T-helper 17 cell (primary cell): ENCODE measurements around the gene ABCB11. TPM values are rescaled to one million over a fixed set of nuclear protein-coding genes. Genes with fewer than 3 reads are reported as not detected.

Experiments
- ATAC-seq: fragments of 150-1000 bp; cut with Tn5 transposase; 2 replicates; pipeline ENCODE4 v1.10.0; 2021; ENCODE audit warnings: mild to moderate bottlenecking, moderate library complexity
- DNase-seq, 3 donors: peaks; one replicate each; pipeline versions ENCODE4 v3.0.0 to v3.0.0-alpha.2; 2020 to 2021
- H3K9me3 ChIP-seq: one replicate; pipeline ENCODE4 v1.7.0; 2013; ENCODE audit warnings: low read length, mild to moderate bottlenecking; ENCODE audit not compliant: control insufficient read depth, poor library complexity, severe bottlenecking
- H3K27ac Mint-ChIP-seq: one replicate; pipeline ENCODE4 v1.8.0; 2022; ENCODE audit warnings: mild to moderate bottlenecking, moderate library complexity, mixed read lengths
- H3K27me3 Mint-ChIP-seq: one replicate; pipeline ENCODE4 v1.8.0; 2022; ENCODE audit warnings: mixed read lengths
- H3K36me3 Mint-ChIP-seq: one replicate; pipeline ENCODE4 v1.8.0; 2022; ENCODE audit warnings: low read depth, mixed read lengths
- H3K4me1 Mint-ChIP-seq: one replicate; pipeline ENCODE4 v1.8.0; 2022; ENCODE audit warnings: mild to moderate bottlenecking, mixed read lengths
- H3K4me3 Mint-ChIP-seq: one replicate; pipeline ENCODE4 v1.8.0; 2022; ENCODE audit warnings: mild to moderate bottlenecking, moderate library complexity, mixed read lengths
- total RNA-seq, 4 donors: library from RNA in 2 of 4; stranded (reverse) in 2 of 4; gene quantifications; one replicate each; pipeline ENCODE4 v1.2.3 and lab custom pipeline; 2022 to 2026

The ABCB11 gene
- total RNA-seq, 2 donors from 2014 or later: not detected

DNA sequence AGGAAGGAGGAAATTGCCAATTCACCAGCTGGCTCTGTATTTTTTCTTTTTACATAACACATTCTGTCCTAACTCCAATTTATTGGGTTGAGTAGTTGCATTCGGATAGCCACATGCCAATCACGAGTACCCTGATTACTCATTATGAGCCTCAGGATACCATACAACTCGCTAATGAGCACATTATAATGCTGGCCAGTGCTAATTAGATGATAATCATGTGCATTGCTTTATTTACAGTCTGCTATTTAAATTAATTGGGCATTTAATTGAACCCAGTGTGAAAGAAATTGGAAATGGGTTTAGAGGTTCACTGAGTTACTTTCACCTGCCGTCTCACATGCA lies 114.8 kb downstream of the ABCB11 start:
- DNase-seq (no peak), ATAC-seq (no peak)
- Mint-ChIP-seq H3K4me3 (no peak overlapping the region), H3K36me3 (peaks cover 4% of the 10 kb centered on the region), H3K27me3 (peaks cover 21% of the 10 kb centered on the region), H3K4me1 (peaks cover 5% of the 10 kb centered on the region), H3K27ac (no peak overlapping the region)
- no peaks in the 10 kb centered on the region for H3K9me3 ChIP-seq

DNA sequence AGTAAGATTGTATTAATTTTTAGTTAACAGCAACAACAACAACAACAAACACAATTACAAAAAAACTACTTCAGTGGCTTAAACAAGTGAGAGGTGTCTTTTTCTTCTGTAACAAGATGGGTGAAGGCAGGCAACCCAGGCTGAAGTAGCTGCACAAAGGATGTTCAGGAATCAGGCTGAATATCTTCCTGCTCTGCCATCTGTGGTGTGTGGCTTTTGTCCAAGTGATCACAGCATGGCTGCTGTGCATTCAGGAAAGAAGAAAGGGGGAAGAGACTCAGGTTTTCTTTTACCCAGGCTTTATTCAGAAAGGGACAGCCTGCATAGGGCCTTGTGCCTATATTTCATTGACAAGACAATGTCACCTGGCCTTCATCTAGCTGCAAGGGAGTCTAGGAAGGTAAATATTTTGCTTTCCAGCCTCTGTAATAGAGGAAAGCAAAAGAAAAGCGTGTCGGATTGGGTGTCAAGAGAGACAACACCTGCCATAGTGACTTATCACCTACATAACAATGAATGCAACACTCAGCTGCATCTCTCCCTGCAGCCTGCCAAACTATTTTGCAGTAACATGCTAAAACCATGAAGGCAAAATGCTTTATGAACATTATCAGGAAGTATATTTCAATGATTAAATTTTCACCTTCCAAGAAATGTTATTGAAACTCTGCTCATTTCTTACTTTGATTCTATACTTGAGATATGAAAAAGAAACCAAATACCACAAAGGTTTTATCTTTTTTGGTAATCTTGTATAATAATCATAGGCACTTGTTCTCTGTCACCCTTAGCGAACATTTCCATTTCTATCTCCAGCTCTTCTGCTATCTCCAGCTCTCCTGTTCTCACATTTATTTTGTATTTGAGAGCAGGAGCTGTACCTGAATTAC lies 115.4 kb downstream of the ABCB11 start:
- ATAC-seq (no peak), DNase-seq (no peak)
- Mint-ChIP-seq H3K4me3 (no peak overlapping the region), H3K27ac (no peak overlapping the region), H3K36me3 (peaks cover 4% of the 10 kb centered on the region), H3K4me1 (peaks cover 5% of the 10 kb centered on the region), H3K27me3 (peaks cover 21% of the 10 kb centered on the region)
- H3K9me3 ChIP-seq: no peaks in the 10 kb centered on the region

DNA sequence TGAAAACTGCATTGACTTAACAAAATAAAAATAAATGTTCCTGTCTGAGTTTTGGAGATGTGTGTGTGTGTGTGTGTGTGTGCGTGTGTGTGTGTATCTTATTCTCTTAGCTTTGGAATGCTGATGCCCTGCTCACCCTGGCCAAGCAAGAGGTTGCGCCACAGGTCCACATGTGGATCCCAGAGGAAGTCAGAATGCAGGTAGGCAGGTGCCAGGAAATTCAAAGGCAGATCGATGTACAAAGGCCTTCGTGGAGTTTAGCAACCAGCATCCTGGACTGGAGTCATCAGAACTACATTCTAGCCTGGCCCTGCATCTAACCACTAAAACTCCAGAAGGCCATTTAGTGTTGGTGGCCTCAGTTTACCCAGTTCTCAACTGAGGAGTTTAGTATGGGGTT lies 117.6 kb downstream of the ABCB11 start:
- ATAC-seq: no peak
- peaks cover 4% of the 10 kb centered on the region for H3K36me3 Mint-ChIP-seq
- peaks cover 2% of the 10 kb centered on the region for H3K4me1 Mint-ChIP-seq
- peaks cover 29% of the 10 kb centered on the region for H3K27me3 Mint-ChIP-seq
- no peak overlapping the region for H3K4me3 Mint-ChIP-seq
- H3K27ac Mint-ChIP-seq: no peak overlapping the region
- H3K9me3 ChIP-seq: no peaks in the 10 kb centered on the region
- DNase-seq: no peak

DNA sequence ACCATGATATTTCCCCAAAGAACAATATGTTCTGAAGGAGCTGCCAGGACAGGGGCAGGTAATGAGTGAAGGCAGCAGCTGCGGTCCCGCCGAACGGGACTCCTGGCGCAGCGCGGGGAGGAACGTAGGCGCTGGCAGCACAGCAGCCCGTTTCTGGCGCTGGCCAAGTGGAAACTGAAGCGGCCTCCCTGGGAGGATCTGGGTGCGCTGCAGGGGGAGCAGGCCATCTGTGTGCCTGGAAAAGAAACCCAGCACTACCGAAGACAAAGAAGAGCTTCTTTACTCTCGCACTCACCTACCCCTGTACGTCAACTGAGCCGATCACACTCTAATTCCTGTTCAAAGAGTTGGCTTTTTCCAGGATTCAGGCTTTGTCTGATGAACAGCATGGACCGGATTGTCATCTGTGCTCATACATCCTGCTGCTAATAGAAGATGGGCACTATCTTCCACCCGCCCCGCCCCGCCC lies 118.2 kb downstream of the ABCB11 start:
- ATAC-seq: no peak
- Mint-ChIP-seq H3K27ac (peak overlapping the region; percentile 46), H3K4me3 (peak overlapping the region; percentile 31), H3K27me3 (peaks cover 29% of the 10 kb centered on the region), H3K4me1 (peaks cover 2% of the 10 kb centered on the region), H3K36me3 (peaks cover 4% of the 10 kb centered on the region)
- no peak for DNase-seq
- H3K9me3 ChIP-seq: no peaks in the 10 kb centered on the region

DNA sequence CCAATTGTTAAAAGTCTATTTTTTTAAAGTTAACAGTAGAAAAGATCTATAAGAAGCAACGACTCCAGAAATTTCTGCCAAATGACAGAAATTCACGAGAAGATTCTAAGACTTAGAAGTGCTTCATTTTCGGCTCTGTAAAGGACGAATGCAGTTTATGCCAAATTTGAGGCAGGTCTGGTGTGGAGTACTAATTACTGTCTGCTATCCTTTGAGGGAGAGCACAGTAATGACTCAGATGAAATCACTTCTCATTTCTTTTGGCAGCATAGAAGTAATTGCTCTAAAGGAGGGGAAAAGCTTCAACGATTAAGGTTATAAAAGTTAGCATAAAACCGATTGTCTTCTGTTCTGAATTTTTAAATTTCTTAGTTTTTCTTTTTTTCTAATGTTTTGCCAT lies 118.7 kb downstream of the ABCB11 start:
- H3K9me3 ChIP-seq: no peaks in the 10 kb centered on the region
- Mint-ChIP-seq H3K36me3 (peaks cover 4% of the 10 kb centered on the region), H3K4me3 (peak overlapping the region; percentile 31), H3K4me1 (peaks cover 2% of the 10 kb centered on the region), H3K27ac (peak overlapping the region; percentile 46), H3K27me3 (peaks cover 29% of the 10 kb centered on the region)
- ATAC-seq (no peak), DNase-seq (no peak)

DNA sequence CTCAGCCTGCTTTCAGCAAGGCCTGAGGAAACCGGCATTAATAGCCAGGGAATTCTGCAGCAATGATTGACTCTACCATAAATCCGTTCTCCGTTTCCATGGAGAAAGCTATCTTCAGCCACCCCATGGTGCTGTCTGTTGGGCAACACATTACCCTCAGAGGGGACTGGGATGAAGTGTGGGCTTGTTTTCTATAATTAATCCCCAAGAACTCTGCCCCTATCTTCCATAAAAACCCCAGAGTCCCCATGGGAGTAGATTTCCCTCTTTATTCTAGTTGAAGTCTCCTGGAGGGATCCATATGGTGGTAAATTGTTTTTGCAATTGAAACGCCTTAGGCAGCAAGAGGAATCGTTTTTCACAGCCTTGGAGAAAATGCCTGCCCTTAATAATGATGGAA lies 120.8 kb downstream of the ABCB11 start:
- no peak overlapping the region for H3K27ac Mint-ChIP-seq
- peaks cover 44% of the 10 kb centered on the region for H3K27me3 Mint-ChIP-seq
- no peak overlapping the region for H3K4me3 Mint-ChIP-seq
- DNase-seq (no peak), ATAC-seq (no peak)
- H3K36me3 Mint-ChIP-seq: peaks cover 4% of the 10 kb centered on the region
- H3K4me1 Mint-ChIP-seq: peaks cover 2% of the 10 kb centered on the region
- H3K9me3 ChIP-seq: no peaks in the 10 kb centered on the region

DNA sequence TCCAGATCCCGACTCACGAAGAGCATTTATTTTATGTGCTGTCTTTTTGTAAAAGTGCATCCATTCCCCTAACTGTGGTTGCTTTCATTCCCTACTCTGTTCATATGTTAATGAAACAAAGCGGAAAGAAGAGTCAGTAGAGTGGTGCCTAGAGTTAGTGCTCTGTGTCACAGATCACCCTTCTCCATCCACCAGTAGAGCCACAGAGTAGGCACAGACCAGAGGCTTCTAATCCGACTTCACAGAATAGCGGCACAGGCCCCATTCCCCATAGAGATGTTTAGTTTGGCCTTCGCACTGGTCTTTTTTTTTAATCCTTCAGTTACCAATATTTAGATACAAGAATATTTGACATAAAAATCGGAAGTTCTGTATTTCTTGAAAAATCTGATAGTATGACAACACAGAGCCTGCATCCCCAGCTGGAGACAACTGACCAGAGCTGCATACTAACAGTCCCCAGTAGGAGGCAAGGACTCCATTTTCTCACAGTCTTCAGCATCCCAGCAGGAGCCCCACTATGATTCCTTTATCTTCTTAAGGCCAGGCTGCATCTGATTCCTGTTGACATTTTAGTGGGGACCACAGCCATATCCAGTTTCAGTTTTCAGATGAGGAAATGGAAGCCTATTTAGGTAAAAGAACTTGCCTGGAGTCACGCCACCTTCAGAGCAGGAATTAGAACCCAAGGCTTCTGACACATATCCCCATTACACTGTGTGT lies 123.0 kb downstream of the ABCB11 start:
- DNase-seq: no peak
- Mint-ChIP-seq H3K36me3 (peaks cover 2% of the 10 kb centered on the region), H3K4me3 (no peak overlapping the region), H3K27ac (no peak overlapping the region), H3K27me3 (peaks cover 44% of the 10 kb centered on the region), H3K4me1 (peaks cover 2% of the 10 kb centered on the region)
- ATAC-seq: no peak
- H3K9me3 ChIP-seq: no peaks in the 10 kb centered on the region

DNA sequence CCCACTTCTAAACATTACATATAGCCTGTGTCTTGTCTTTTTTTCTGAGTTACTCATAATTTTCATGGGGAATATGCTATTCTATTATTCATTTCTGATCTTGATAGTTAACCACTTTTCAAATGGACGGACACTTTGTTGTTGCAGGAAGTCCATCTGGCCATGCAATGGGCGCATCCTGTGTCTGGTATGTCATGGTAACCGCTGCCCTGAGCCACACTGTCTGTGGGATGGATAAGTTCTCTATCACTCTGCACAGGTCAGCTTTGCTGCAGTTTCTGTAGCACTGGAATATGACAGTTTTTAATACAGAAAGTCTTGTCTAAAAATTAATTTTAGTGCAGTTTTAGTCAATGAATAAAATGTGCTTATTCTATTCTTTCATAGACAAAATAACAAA lies 126.8 kb downstream of the ABCB11 start:
- ATAC-seq: no peak
- Mint-ChIP-seq H3K27me3 (peaks cover 46% of the 10 kb centered on the region), H3K4me3 (no peak overlapping the region), H3K36me3 (no peaks in the 10 kb centered on the region), H3K27ac (no peak overlapping the region), H3K4me1 (no peaks in the 10 kb centered on the region)
- no peaks in the 10 kb centered on the region for H3K9me3 ChIP-seq
- no peak for DNase-seq

DNA sequence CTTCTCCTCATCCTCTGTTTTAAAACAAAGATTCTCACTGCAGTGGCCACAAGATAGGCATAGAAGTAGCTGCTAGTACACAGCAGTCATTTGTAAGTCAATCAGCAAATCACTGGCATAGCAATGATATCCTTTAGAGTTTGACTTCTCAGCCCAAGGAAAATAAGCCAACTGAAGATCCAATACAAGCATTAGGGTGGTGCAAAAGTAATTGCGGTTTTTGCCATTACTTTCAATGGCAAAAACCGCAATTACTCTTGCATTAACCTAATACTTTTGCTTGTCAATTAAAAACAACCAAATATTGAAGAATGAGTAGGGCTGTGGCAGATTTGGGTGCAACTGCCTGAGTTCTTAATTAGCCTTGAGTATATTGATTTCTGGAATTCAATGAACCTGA lies 127.2 kb downstream of the ABCB11 start:
- peaks cover 49% of the 10 kb centered on the region for H3K27me3 Mint-ChIP-seq
- no peaks in the 10 kb centered on the region for H3K36me3 Mint-ChIP-seq
- DNase-seq: no peak
- H3K4me1 Mint-ChIP-seq: no peaks in the 10 kb centered on the region
- H3K4me3 Mint-ChIP-seq: no peak overlapping the region
- no peak for ATAC-seq
- H3K27ac Mint-ChIP-seq: no peak overlapping the region
- no peaks in the 10 kb centered on the region for H3K9me3 ChIP-seq

DNA sequence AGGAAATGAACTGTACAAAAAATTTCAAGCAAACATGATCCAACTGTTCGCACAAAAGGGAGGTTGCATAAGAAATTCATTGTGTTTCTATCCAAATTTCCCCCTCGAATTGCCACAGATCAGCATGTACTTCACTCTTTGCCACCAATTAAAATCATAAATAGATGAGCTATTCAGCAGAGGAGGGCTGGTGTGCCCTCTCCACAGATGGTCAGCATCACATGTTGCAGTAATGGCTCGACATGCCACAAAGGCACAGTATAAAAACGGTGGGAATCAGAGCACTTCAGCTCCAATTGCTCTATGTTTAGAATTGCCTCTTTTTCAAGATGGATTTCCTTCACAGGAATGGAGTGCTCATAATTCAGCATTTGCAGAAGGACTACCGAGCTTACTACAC lies 130.1 kb downstream of the ABCB11 start, which contains the start of gene G6PC2:
G6PC2 (plus strand) TSS at position 289 of the 400 bp plus-strand sequence; CDS start at position 330, 41 bp downstream.
- no peaks in the 10 kb centered on the region for H3K36me3 Mint-ChIP-seq
- H3K4me3 Mint-ChIP-seq: no peak within 1 kb of the TSS
- H3K4me1 Mint-ChIP-seq: no peaks in the 10 kb centered on the region
- no peak for DNase-seq
- no peak for ATAC-seq
- no peak within 1 kb of the TSS for H3K27ac Mint-ChIP-seq
- peaks cover 41% of the 10 kb centered on the region for H3K27me3 Mint-ChIP-seq
- no peaks in the 10 kb centered on the region for H3K9me3 ChIP-seq

DNA sequence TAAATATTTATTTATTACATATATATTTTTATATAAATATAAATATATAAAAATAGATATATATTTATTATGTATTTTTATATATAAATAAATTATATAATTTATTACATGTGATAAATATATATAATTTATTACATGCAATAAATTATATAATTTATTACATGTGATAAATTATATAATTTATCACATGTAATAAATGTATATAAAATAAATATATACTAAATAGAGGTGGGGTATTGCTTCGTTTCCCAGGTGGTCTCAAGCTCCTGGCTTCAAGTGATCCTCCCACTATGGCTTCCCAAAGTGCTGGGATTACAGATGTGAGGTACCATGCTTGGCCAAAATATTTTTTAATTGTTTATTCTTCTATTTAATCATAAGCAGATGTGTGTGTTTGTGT lies 133.7 kb downstream of the ABCB11 start:
- no peaks in the 10 kb centered on the region for H3K36me3 Mint-ChIP-seq
- DNase-seq (no peak), ATAC-seq (no peak)
- no peak overlapping the region for H3K27ac Mint-ChIP-seq
- peaks cover 31% of the 10 kb centered on the region for H3K27me3 Mint-ChIP-seq
- no peak overlapping the region for H3K4me3 Mint-ChIP-seq
- no peaks in the 10 kb centered on the region for H3K9me3 ChIP-seq
- H3K4me1 Mint-ChIP-seq: no peaks in the 10 kb centered on the region

DNA sequence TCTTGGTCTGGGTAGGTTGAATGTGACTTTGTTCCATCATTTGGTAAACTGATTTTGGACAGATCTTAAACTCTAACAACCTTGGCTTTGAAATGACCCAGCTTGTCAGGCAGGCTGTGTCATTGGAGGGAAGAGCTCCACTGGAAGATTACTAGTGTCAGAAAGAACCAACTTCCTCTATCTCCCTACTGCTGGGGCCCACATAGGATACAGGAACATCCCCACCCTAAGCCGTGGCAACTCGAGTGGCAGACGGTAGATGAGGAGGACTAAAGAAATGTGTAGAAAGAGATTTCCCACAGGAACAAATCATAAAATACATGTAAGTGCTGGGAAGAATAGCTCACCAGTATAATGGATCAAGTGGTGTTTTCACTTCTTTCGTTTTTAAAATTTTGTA lies 134.3 kb downstream of the ABCB11 start:
- no peaks in the 10 kb centered on the region for H3K4me1 Mint-ChIP-seq

DNA sequence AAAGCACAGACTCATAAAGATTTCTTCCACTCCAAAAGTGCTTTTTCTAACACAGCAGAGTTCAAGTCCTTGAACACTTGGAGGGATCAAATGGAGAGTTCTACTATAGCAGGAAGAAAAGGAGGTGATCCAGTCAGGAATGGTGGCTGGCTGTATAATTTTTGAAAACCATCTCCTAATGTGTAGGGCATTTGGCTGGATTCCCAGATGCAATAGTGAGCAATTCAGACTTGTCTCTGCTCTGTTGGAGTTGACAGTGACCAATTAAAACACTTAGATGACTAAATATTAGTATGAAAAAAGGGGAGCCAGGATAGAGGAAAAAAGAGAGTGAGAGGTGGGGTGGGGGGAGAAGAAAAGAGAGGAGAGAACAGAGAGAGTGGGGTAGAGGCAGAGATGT lies 135.4 kb downstream of the ABCB11 start:
- H3K36me3 Mint-ChIP-seq: no peaks in the 10 kb centered on the region
- H3K9me3 ChIP-seq: no peaks in the 10 kb centered on the region
- H3K27me3 Mint-ChIP-seq: peaks cover 21% of the 10 kb centered on the region

More for the DNA sequence above, 134.3 kb downstream of the ABCB11 start:
- DNase-seq (no peak), ATAC-seq (no peak)
- no peaks in the 10 kb centered on the region for H3K9me3 ChIP-seq
- Mint-ChIP-seq H3K27ac (no peak overlapping the region), H3K36me3 (no peaks in the 10 kb centered on the region), H3K4me3 (no peak overlapping the region), H3K27me3 (peaks cover 25% of the 10 kb centered on the region)

More for the DNA sequence above, 135.4 kb downstream of the ABCB11 start:
- Mint-ChIP-seq H3K4me1 (peaks cover under 1% of the 10 kb centered on the region), H3K4me3 (no peak overlapping the region), H3K27ac (no peak overlapping the region)
- ATAC-seq (no peak), DNase-seq (no peak)
